ENCODE results near the gene DBN1. TPM values are rescaled to one million over a fixed set of nuclear protein-coding genes. Genes with fewer than 3 reads are reported as not detected.

Gene DBN1
- total and polyA plus RNA-seq, 9 of the 15 experiments (the other 6 are each of a cell fraction or from before 2014, with no cell fraction given), result 0.25 to 87.2 (median 27.9) TPM

DNA sequence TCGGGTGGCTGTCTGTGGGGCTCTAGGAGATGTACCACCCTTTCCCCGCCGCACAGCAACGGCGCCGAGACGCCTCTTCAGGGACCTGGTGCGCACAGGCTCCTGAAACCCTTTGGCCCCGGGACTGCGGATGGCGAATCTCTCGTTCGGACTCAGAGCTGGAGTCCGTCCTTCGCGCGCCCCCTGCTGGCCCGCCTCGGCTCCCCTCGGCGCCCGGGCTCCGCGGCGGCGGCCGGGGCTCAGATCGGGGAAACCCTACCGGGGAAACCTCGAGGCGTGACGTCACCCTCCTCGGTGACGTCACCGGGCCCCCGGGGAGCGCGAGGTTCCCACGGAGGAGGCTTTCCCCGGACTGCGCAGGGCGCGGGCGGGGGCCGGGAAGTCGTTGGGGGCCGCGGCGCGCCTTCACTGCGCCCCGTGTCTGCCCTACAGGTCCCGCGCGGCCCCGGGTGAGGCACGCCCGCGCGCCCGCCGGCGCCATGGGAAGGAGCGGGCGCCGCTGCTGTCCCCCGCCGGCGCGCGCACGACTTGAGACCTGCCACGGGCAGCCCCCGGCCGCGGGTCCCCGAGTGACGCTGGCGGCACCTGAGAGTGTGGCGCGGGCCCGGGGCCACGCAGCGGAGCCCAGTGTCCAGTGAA lies 18.9 kb downstream of the DBN1 start (continued):
- TF ChIP-seq KLF1 (tag; IDR thresholded peaks at IDR 0.05), result no peak
- TF ChIP-seq ZNF134 (CRISPR knock-in tag; conservative IDR thresholded peaks at IDR 0.05), result no peak
- TF ChIP-seq ELF1 (tag; IDR thresholded peaks at IDR 0.05), result no peak
- TF ChIP-seq TFE3 (CRISPR knock-in tag; IDR thresholded peaks at IDR 0.05), result no peak
- TF ChIP-seq ZNF507 (tag; conservative IDR thresholded peaks at IDR 0.05), result no peak
- TF ChIP-seq, protein P1, sequence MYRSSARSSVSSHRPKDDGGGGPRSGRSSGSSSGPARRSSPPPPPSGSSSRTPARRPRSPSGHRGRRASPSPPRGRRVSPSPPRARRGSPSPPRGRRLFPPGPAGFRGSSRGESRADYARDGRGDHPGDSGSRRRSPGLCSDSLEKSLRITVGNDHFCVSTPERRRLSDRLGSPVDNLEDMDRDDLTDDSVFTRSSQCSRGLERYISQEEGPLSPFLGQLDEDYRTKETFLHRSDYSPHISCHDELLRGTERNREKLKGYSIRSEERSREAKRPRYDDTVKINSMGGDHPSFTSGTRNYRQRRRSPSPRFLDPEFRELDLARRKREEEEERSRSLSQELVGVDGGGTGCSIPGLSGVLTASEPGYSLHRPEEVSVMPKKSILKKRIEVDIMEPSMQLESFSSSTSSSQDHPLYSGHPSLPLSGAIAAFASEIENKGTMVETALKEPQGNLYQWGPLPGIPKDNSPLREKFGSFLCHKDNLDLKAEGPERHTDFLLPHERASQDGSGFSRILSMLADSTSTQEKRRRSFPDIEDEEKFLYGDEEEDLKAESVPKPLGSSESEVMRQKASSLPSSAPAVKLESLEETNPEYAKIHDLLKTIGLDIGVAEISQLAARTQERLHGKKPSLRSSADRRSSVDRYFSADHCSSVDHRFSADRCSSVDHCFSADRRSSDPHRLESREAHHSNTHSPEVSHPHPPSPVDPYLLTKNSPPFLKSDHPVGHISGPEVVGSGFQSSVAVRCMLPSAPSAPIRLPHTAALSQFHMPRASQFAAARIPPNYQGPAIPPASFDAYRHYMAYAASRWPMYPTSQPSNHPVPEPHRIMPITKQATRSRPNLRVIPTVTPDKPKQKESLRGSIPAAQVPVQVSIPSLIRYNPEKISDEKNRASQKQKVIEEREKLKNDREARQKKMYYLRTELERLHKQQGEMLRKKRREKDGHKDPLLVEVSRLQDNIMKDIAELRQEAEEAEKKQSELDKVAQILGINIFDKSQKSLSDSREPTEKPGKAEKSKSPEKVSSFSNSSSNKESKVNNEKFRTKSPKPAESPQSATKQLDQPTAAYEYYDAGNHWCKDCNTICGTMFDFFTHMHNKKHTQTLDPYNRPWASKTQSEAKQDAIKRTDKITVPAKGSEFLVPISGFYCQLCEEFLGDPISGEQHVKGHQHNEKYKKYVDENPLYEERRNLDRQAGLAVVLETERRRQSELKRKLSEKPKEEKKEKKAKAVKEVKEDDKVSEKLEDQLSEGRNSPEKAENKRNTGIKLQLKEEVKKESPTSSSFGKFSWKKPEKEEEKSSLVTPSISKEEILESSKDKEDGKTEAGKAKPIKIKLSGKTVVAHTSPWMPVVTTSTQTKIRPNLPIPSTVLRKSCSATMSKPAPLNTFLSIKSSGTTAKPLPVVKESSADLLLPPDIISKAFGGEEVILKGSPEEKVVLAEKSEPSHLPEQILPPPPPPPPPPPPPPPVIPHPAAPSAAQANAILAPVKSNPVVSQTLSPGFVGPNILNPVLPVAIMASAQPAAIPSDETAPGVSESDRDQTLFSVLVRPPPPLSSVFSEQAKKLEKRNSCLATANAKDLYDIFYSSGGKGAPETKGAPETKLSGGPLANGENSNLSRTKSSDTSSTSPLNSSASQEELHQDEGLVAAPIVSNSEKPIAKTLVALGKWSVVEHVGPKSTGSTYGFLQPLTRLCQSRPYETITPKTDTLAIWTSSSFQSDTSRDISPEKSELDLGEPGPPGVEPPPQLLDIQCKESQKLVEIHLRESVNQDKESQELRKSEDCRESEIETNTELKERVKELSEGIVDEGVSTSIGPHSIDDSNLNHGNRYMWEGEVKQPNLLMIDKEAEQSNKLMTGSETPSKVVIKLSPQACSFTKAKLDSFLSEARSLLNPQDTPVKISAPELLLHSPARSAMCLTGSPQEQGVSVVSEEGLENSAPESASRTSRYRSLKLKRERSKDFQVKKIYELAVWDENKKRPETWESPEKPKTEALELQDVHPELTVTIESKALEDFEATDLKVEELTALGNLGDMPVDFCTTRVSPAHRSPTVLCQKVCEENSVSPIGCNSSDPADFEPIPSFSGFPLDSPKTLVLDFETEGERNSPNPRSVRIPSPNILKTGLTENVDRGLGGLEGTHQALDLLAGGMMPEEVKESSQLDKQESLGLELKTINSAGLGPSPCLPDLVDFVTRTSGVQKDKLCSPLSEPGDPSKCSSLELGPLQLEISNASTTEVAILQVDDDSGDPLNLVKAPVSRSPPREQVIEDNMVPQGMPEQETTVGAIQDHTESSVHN (IDR thresholded peaks at IDR 0.05; ENCODE audit: borderline replicate concordance in 1 of 2, low read depth in 1 of 2), result no peak
- no peak for TF ChIP-seq ZZZ3 (IDR thresholded peaks at IDR 0.05)
- TF ChIP-seq RFX7 (CRISPR knock-in tag; IDR thresholded peaks at IDR 0.05), result no peak
- TF ChIP-seq, protein P2, sequence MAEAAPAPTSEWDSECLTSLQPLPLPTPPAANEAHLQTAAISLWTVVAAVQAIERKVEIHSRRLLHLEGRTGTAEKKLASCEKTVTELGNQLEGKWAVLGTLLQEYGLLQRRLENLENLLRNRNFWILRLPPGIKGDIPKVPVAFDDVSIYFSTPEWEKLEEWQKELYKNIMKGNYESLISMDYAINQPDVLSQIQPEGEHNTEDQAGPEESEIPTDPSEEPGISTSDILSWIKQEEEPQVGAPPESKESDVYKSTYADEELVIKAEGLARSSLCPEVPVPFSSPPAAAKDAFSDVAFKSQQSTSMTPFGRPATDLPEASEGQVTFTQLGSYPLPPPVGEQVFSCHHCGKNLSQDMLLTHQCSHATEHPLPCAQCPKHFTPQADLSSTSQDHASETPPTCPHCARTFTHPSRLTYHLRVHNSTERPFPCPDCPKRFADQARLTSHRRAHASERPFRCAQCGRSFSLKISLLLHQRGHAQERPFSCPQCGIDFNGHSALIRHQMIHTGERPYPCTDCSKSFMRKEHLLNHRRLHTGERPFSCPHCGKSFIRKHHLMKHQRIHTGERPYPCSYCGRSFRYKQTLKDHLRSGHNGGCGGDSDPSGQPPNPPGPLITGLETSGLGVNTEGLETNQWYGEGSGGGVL (CRISPR knock-in tag; IDR thresholded peaks at IDR 0.05), result no peak
- TF ChIP-seq, protein P3, sequence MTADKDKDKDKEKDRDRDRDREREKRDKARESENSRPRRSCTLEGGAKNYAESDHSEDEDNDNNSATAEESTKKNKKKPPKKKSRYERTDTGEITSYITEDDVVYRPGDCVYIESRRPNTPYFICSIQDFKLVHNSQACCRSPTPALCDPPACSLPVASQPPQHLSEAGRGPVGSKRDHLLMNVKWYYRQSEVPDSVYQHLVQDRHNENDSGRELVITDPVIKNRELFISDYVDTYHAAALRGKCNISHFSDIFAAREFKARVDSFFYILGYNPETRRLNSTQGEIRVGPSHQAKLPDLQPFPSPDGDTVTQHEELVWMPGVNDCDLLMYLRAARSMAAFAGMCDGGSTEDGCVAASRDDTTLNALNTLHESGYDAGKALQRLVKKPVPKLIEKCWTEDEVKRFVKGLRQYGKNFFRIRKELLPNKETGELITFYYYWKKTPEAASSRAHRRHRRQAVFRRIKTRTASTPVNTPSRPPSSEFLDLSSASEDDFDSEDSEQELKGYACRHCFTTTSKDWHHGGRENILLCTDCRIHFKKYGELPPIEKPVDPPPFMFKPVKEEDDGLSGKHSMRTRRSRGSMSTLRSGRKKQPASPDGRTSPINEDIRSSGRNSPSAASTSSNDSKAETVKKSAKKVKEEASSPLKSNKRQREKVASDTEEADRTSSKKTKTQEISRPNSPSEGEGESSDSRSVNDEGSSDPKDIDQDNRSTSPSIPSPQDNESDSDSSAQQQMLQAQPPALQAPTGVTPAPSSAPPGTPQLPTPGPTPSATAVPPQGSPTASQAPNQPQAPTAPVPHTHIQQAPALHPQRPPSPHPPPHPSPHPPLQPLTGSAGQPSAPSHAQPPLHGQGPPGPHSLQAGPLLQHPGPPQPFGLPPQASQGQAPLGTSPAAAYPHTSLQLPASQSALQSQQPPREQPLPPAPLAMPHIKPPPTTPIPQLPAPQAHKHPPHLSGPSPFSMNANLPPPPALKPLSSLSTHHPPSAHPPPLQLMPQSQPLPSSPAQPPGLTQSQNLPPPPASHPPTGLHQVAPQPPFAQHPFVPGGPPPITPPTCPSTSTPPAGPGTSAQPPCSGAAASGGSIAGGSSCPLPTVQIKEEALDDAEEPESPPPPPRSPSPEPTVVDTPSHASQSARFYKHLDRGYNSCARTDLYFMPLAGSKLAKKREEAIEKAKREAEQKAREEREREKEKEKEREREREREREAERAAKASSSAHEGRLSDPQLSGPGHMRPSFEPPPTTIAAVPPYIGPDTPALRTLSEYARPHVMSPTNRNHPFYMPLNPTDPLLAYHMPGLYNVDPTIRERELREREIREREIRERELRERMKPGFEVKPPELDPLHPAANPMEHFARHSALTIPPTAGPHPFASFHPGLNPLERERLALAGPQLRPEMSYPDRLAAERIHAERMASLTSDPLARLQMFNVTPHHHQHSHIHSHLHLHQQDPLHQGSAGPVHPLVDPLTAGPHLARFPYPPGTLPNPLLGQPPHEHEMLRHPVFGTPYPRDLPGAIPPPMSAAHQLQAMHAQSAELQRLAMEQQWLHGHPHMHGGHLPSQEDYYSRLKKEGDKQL (CRISPR knock-in tag; IDR thresholded peaks at IDR 0.05; ENCODE audit: borderline replicate concordance), result no peak

Data from K562 (cell line).